Psoas muscle (tissue), 8 donors: ENCODE measurements around the gene ZNF385A. TPM values are rescaled to one million over a fixed set of nuclear protein-coding genes. Genes with fewer than 3 reads are reported as not detected.

Experiments used
- ATAC-seq, 4 donors: fragments of 200-7000 bp; cut with Tn5 transposase; one replicate each; pipeline ENCODE4 v1.9.1; 2020; ENCODE audit warnings: moderate library complexity in 3 of 4, mild to moderate bottlenecking in 2 of 4
- DNase-seq, 2 donors: peaks; one replicate each; pipeline ENCODE4 v3.0.0-alpha.2; 2020
- H3K27ac ChIP-seq: fragments of 200-600 bp; one replicate; pipeline ENCODE4 v1.8.0; 2022
- H3K27me3 ChIP-seq, 3 donors: fragments of 200-600 bp in 1 of 3; one replicate each; pipeline versions ENCODE4 v1.6.1 to v1.8.0; 2013 to 2022; ENCODE audit warnings: low read length in 2 of 3, mild to moderate bottlenecking in 2 of 3, moderate library complexity in 1 of 3; ENCODE audit not compliant: insufficient read depth in 3 of 3
- H3K36me3 ChIP-seq, 2 donors: fragments of 200-600 bp in 1 of 2; one replicate each; pipeline versions ENCODE4 v1.6.1 to v1.8.0; 2013 to 2022; ENCODE audit warnings: low read depth in 1 of 2, mild to moderate bottlenecking in 1 of 2, moderate library complexity in 1 of 2; ENCODE audit not compliant: insufficient read depth in 1 of 2
- H3K4me1 ChIP-seq: fragments of 200-600 bp; one replicate; pipeline ENCODE4 v1.8.0; 2022
- H3K4me3 ChIP-seq: fragments of 200-600 bp; one replicate; pipeline ENCODE4 v1.8.0; 2022; ENCODE audit warnings: mild to moderate bottlenecking
- H3K9me3 ChIP-seq: fragments of 200-600 bp; one replicate; pipeline ENCODE4 v1.8.0; 2022
- WGBS, 3 donors: extraction: QIAGEN DNeasy Blood & Tissue Kit; methylation state at CpG; one replicate each; pipeline versions ENCODE4 v1.1.6 to v1.1.7; 2013; 5-methylcytosine and 5-hydroxymethylcytosine counted together
- intact Hi-C, 2 donors: fragments of 100-400 bp; cut with DNase I; formaldehyde crosslinking; loops; one replicate each; pipeline versions ENCODE4 v1.11.0 to v1.14.2; 2022
- polyA plus RNA-seq, 3 donors: library from polyadenylated mRNA; stranded (reverse); fragments of 200-250 nt; gene quantifications; one replicate each; pipeline ENCODE4 v1.2.3, GENCODE V29; 2013
- total RNA-seq, 4 donors: library from RNA; stranded (reverse); fragmentation: NEBNext Ultra II Directional in 2 of 4; extraction: Animal tissue kit (Norgen Biotek cat#: 25700) in 2 of 4; gene quantifications; one replicate each; pipeline versions ENCODE4 v1.2.1 to v1.2.4, GENCODE V29; 2021 to 2023
- TF ChIP-seq, protein P1 (sequence below): fragments of 200-600 bp; IDR thresholded peaks from one replicate; pipeline ENCODE4 v1.8.0; 2022; ENCODE audit warnings: antibody characterized with exemption
- donor health status: healthy with polysubstance abuse.
- donor health status: DM: no; HTN: no; CAD: no; lungs with moderate emphysema.
- donor health status: Bipolar disorder and iron deficiency.
- donor health status: healthy.
- donor health status: DM: yes; HTN: yes; CAD: no.
- donor health status: DM: no; HTN: no; CAD: no.
- donor health status: DM: no; HTN: no; CAD: no.
- donor health status: DM: yes; HTN: yes; CAD: no.

Gene ZNF385A
- total and polyA plus RNA-seq, 7 donors = 4.9 to 85.8 (median 28.0) TPM

DNA sequence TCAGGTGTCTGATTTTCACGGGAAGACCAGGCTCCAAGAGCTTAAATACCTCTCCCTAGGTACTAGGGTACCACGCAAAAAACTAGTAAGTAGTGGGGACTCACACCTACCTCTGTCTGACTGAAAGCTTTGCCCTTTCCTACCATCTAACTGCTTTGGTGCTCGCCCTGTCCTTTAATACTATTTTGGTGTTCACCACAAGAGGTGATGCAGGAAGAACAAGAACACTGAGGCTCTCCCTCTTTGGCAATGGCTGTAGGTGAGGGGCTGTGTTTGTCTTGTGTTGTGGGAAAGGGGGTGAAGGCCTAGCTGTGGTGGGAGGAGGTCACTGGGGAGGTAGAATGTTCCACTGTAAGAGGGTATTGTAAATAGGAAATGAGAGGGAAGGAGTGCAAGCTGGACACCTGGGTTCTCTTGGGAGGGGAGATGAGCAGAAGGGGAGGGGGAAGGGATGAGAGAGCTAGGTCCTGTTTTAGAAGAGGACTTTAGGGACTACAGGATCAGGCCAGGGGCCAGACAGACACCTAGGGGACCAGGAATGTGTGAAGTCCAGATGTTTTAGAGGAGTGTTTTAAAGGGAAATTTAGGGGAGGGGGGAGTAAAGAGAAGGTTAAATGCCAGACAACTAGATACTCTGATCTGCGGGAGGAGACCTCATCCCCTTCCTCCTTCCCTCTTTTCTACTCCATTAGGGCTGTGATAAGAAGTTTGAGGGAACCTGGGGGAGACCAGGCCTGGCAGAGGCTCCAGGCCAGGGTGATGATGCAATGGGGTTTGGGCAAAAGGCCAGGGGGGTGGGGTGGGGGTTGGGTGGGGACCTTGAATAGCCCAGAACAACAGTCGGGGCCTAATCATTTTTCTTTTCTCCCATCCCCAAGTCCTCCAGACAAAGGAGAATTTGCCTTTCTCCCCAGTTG is 32.4 kb upstream of the ZNF385A start:
- 66 to 73% (median 66%) methylated on average over 5 of the region's 5 CpGs for WGBS, 3 donors
- H3K36me3 ChIP-seq = no peaks in the 10 kb centered on the region
- H3K4me3 ChIP-seq = peak overlapping the region; percentile 83
- intact Hi-C loops = no loop called here
- H3K4me1 ChIP-seq = peaks cover 54% of the 10 kb centered on the region
- peaks cover 0 to 2% (median 0%) of the 10 kb centered on the region in 3 donors for H3K27me3 ChIP-seq
- ATAC-seq (no peak), DNase-seq (no peak)
- H3K9me3 ChIP-seq = no peaks in the 10 kb centered on the region
- H3K27ac ChIP-seq = peak overlapping the region; percentile 78
- TF ChIP-seq, protein P1, sequence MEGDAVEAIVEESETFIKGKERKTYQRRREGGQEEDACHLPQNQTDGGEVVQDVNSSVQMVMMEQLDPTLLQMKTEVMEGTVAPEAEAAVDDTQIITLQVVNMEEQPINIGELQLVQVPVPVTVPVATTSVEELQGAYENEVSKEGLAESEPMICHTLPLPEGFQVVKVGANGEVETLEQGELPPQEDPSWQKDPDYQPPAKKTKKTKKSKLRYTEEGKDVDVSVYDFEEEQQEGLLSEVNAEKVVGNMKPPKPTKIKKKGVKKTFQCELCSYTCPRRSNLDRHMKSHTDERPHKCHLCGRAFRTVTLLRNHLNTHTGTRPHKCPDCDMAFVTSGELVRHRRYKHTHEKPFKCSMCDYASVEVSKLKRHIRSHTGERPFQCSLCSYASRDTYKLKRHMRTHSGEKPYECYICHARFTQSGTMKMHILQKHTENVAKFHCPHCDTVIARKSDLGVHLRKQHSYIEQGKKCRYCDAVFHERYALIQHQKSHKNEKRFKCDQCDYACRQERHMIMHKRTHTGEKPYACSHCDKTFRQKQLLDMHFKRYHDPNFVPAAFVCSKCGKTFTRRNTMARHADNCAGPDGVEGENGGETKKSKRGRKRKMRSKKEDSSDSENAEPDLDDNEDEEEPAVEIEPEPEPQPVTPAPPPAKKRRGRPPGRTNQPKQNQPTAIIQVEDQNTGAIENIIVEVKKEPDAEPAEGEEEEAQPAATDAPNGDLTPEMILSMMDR = no peak

DNA sequence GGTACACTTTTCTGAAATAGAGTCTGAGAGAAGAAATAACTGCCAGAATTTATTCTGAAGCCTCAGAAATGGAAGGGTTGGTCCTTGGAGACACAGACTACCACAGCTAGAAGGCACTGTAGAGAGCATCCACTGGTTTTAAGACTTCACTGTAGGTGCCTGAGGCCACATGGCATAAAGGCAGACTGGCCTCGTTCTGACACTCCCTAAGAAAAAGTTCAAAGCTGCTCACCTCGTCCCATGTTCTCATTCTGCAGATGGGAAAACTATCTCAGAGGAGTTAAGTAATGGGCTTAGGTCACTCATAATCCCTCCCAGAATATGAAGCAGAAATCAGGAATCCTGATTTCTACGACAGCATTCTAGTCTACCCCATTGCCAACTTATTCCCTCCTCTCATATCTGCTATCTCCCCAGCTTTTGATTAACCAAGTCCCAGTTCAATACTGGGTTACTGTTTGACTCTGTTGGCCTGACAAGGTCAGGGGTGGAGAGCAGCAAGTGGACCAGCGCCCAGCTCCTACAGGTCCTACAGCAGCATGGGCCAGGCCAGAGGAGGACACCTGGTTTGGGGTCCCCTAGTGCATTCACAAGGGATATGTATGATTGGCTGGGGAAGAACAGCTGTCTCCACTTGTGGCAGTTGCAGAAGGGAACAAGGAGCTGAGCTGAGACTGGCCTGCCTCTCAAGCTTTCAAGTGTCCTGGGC is 30.8 kb upstream of the ZNF385A start:
- Histone ChIP-seq H3K36me3 (peaks cover 0 to 5% of the 10 kb centered on the region in 2 donors), H3K9me3 (no peaks in the 10 kb centered on the region), H3K27ac (peak overlapping the region; percentile 36), H3K27me3 (peaks cover 0 to 2% (median 0%) of the 10 kb centered on the region in 3 donors), H3K4me1 (peaks cover 64% of the 10 kb centered on the region), H3K4me3 (peak overlapping the region; percentile 83)
- 60 to 76% (median 70%) methylated on average over 4 of the region's 4 CpGs for WGBS, 3 donors
- intact Hi-C loops = no loop called here
- ATAC-seq = no peak
- DNase-seq = no peak
- TF ChIP-seq, protein P1 = no peak

DNA sequence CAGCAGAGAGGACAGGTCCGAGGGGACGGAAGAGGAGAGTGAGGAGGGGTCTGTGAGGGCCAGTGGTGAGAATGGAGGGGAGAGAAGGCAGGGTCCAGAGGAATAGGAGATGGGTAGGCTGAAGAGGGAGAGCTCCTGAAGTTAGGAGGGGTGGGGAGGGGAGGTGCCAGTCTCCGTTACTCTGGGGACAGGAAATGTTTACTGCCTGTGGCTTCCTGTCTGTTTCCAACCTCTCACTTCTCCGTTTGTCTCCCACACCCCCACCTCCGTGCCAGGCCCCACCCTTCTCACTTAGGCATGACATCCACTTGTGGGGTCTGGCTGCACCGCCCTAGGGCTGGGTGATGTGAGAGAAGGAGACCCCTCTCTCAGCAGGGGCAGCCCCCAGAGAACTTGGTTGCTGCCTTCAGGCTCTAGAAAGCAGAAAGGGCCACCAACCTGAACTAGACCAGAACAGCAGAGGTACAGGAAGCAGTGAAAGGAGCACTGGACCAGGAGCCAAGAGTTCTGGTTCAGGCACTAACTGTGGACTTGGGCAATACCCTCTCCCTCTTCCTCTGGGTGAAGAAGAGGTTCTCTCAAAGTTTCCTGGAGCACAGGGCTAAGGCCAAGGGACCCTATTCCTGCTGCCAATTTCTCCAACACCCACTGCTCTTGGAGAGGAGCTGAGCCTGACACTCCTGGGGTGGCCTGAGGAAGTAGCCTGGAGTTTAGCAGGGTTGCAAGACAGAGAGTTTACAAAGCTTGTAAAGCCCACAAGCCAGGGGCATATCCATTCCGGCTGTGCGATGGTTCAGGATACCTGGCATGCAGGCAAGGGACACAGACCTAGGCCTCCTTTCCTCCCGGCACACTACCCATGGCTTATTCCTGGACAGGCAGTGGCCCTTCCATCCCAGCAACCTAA is 29.0 kb upstream of the ZNF385A start:
- H3K9me3 ChIP-seq = no peaks in the 10 kb centered on the region
- H3K27me3 ChIP-seq = no peaks in the 10 kb centered on the region
- TF ChIP-seq, protein P1 = no peak
- peak overlapping the region; percentile 29 for H3K4me3 ChIP-seq
- H3K4me1 ChIP-seq = peaks cover 64% of the 10 kb centered on the region
- peak in 1 of 2 donors; percentile 52 for DNase-seq
- WGBS, 3 donors = 48 to 54% (median 52%) methylated on average over 9 of the region's 9 CpGs
- ATAC-seq = no peak
- peaks cover 0 to 22% of the 10 kb centered on the region in 2 donors for H3K36me3 ChIP-seq
- intact Hi-C loops = no loop called here
- peak overlapping the region; percentile 92 for H3K27ac ChIP-seq

DNA sequence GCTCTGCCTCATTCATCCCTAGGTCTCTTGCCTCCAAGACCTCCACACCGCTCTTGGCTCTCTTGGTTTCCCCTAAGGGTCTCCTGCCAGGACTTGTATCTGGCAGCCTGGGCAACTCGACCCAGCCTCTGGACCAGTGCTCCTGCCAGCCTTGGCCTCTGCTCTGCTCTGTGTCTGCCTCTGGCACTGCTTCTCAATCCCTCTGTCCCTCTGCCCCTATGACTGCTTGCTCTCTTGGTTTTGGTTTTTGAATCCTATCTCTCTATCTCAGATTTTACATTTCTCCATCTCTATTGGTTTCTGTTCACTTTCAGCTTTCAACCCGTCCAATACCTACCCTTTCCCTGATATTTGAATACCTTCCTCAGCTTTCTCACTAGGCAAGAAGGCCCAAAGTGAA is 28.3 kb upstream of the ZNF385A start:
- peaks cover 0 to 30% of the 10 kb centered on the region in 2 donors for H3K36me3 ChIP-seq
- DNase-seq = no peak
- intact Hi-C loops = no loop called here
- H3K27ac ChIP-seq = peak overlapping the region; percentile 92
- WGBS, 3 donors = 24 to 37% (median 33%) methylated on average over 3 of the region's 3 CpGs
- ATAC-seq = peak in 3 of 4 donors; percentile 33 to 50 (median 45)
- H3K4me3 ChIP-seq = no peak overlapping the region
- peaks cover 64% of the 10 kb centered on the region for H3K4me1 ChIP-seq
- H3K27me3 ChIP-seq = no peaks in the 10 kb centered on the region
- no peaks in the 10 kb centered on the region for H3K9me3 ChIP-seq
- TF ChIP-seq, protein P1 = no peak
